Effector CD8-positive, alpha-beta T cell (primary cell): Measurements from ENCODE around the gene PAN3.

Experiments used
- DNase-seq: peaks from one replicate; lab custom pipeline; 2025; lab: John Stamatoyannopoulos, UW

PAN3 gene

GRCh38 chr13:28301839-28302238 is 163.5 kb downstream of the PAN3 start:
- no peak for DNase-seq

- no peak for DNase-seq
These were observed 168.0 kb downstream of the PAN3 start for GRCh38 chr13:28306325-28306724.

GRCh38 chr13:28313579-28313978 is 175.2 kb downstream of the PAN3 start:
- DNase-seq: no peak

GRCh38 chr13:28314879-28315278 is 176.5 kb downstream of the PAN3 start:
- no peak for DNase-seq

- DNase-seq: no peak
These were observed 177.8 kb downstream of the PAN3 start for GRCh38 chr13:28316129-28316528.

GRCh38 chr13:28316836-28317235 is 178.5 kb downstream of the PAN3 start:
- DNase-seq: no peak

- no peak for DNase-seq
These were observed 180.2 kb downstream of the PAN3 start for GRCh38 chr13:28318496-28318895.

GRCh38 chr13:28319528-28319927 is 181.2 kb downstream of the PAN3 start:
- no peak for DNase-seq

GRCh38 chr13:28320209-28320608 is 181.9 kb downstream of the PAN3 start:
- DNase-seq: no peak

GRCh38 chr13:28320884-28321574 is 182.7 kb downstream of the PAN3 start:
- DNase-seq: no peak

- DNase-seq: no peak
These were observed 183.4 kb downstream of the PAN3 start for GRCh38 chr13:28321756-28322155.

- no peak for DNase-seq
These were observed 184.0 kb downstream of the PAN3 start for GRCh38 chr13:28322256-28322905.

GRCh38 chr13:28324181-28324789 is 185.9 kb downstream of the PAN3 start:
- peak; percentile 16 for DNase-seq

GRCh38 chr13:28325022-28325421 is 186.7 kb downstream of the PAN3 start:
- no peak for DNase-seq

GRCh38 chr13:28326056-28326455 is 187.7 kb downstream of the PAN3 start:
- no peak for DNase-seq

- no peak for DNase-seq
These were observed 189.3 kb downstream of the PAN3 start for GRCh38 chr13:28327373-28328270.

GRCh38 chr13:28328271-28328607 is 189.9 kb downstream of the PAN3 start:
- DNase-seq: no peak

GRCh38 chr13:28329395-28330158 is 191.2 kb downstream of the PAN3 start:
- no peak for DNase-seq

GRCh38 chr13:28333204-28333881 is 195.0 kb downstream of the PAN3 start:
- no peak for DNase-seq

GRCh38 chr13:28336193-28336657 is 197.9 kb downstream of the PAN3 start:
- DNase-seq: no peak
